Measurements from ENCODE around the gene JAKMIP2.

Gene JAKMIP2

GRCh38 chr5:147687118-147687517 is 95.4 kb downstream of the JAKMIP2 start:
- H3K79me2 ChIP-seq (ENCODE audit: control insufficient read depth, low read length) = no peaks in the 10 kb centered on the region
- H3K9me3 ChIP-seq (ENCODE audit: control insufficient read depth, insufficient read depth, low read length) = no peaks in the 10 kb centered on the region
- H3K4me1 ChIP-seq (ENCODE audit: control insufficient read depth, low read length) = no peaks in the 10 kb centered on the region
- H3K27me3 ChIP-seq (ENCODE audit: control insufficient read depth, low read length) = no peaks in the 10 kb centered on the region
- H3K36me3 ChIP-seq (ENCODE audit: control insufficient read depth, low read length) = no peaks in the 10 kb centered on the region
- no peaks in the 10 kb centered on the region for H3K9me2 ChIP-seq (replicated peaks; ENCODE audit: control insufficient read depth, low read length)
- TF ChIP-seq EZH2phosphoT487 (IDR thresholded peaks at IDR 0.05; ENCODE audit: borderline replicate concordance, low read length) (no peak), CTCF (IDR thresholded peaks at IDR 0.05; ENCODE audit: low read depth, low read length, poor library complexity, severe bottlenecking) (no peak)
- no peak overlapping the region for H3K4me2 ChIP-seq (ENCODE audit: low read length)
- no peaks in the 10 kb centered on the region for H4K20me1 ChIP-seq (ENCODE audit: control insufficient read depth, insufficient read depth, low read depth, low read length)
- no peak overlapping the region for H3K4me3 ChIP-seq (ENCODE audit: low read length)
- no peaks in the 10 kb centered on the region for H3F3A ChIP-seq (ENCODE audit: control insufficient read depth, insufficient read depth)
- H3K27ac ChIP-seq (ENCODE audit: low read depth, low read length) = no peak overlapping the region

GRCh38 chr5:147686421-147686820 is 96.1 kb downstream of the JAKMIP2 start:
- no peak overlapping the region for H3K27ac ChIP-seq (ENCODE audit: low read depth, low read length)
- H3F3A ChIP-seq (ENCODE audit: control insufficient read depth, insufficient read depth) = no peaks in the 10 kb centered on the region
- H3K79me2 ChIP-seq (ENCODE audit: control insufficient read depth, low read length) = no peaks in the 10 kb centered on the region
- H3K4me1 ChIP-seq (ENCODE audit: control insufficient read depth, low read length) = no peaks in the 10 kb centered on the region
- no peaks in the 10 kb centered on the region for H3K36me3 ChIP-seq (ENCODE audit: control insufficient read depth, low read length)
- no peaks in the 10 kb centered on the region for H4K20me1 ChIP-seq (ENCODE audit: control insufficient read depth, insufficient read depth, low read depth, low read length)
- H3K4me3 ChIP-seq (ENCODE audit: low read length) = no peak overlapping the region
- no peaks in the 10 kb centered on the region for H3K9me3 ChIP-seq (ENCODE audit: control insufficient read depth, insufficient read depth, low read length)
- no peak overlapping the region for H3K4me2 ChIP-seq (ENCODE audit: low read length)
- H3K27me3 ChIP-seq (ENCODE audit: control insufficient read depth, low read length) = no peaks in the 10 kb centered on the region
- TF ChIP-seq EZH2phosphoT487 (IDR thresholded peaks at IDR 0.05; ENCODE audit: borderline replicate concordance, low read length) (no peak), CTCF (IDR thresholded peaks at IDR 0.05; ENCODE audit: low read depth, low read length, poor library complexity, severe bottlenecking) (no peak)
- no peaks in the 10 kb centered on the region for H3K9me2 ChIP-seq (replicated peaks; ENCODE audit: control insufficient read depth, low read length)

- Histone ChIP-seq H3K79me2 (ENCODE audit: control insufficient read depth, low read length) (no peaks in the 10 kb centered on the region), H3K4me1 (ENCODE audit: control insufficient read depth, low read length) (no peaks in the 10 kb centered on the region), H3K4me2 (ENCODE audit: low read length) (no peak overlapping the region), H3K36me3 (ENCODE audit: control insufficient read depth, low read length) (no peaks in the 10 kb centered on the region), H3K4me3 (ENCODE audit: low read length) (no peak overlapping the region), H3K9me3 (ENCODE audit: control insufficient read depth, insufficient read depth, low read length) (no peaks in the 10 kb centered on the region), H3K27me3 (ENCODE audit: control insufficient read depth, low read length) (no peaks in the 10 kb centered on the region), H4K20me1 (ENCODE audit: control insufficient read depth, insufficient read depth, low read depth, low read length) (no peaks in the 10 kb centered on the region), H3K9me2 (replicated peaks; ENCODE audit: control insufficient read depth, low read length) (no peaks in the 10 kb centered on the region), H3K27ac (ENCODE audit: low read depth, low read length) (no peak overlapping the region), H3F3A (ENCODE audit: control insufficient read depth, insufficient read depth) (no peaks in the 10 kb centered on the region)
- no peak for TF ChIP-seq EZH2phosphoT487 (IDR thresholded peaks at IDR 0.05; ENCODE audit: borderline replicate concordance, low read length)
- no peak for TF ChIP-seq CTCF (IDR thresholded peaks at IDR 0.05; ENCODE audit: low read depth, low read length, poor library complexity, severe bottlenecking)
Observed at GRCh38 chr5:147685993-147686392, 96.5 kb downstream of the JAKMIP2 start.

GRCh38 chr5:147675168-147675567 is 107.4 kb downstream of the JAKMIP2 start:
- Histone ChIP-seq H3K27me3 (ENCODE audit: control insufficient read depth, low read length) (no peaks in the 10 kb centered on the region), H3K36me3 (ENCODE audit: control insufficient read depth, low read length) (peaks cover 7% of the 10 kb centered on the region), H3K4me1 (ENCODE audit: control insufficient read depth, low read length) (peaks cover 11% of the 10 kb centered on the region), H3F3A (ENCODE audit: control insufficient read depth, insufficient read depth) (no peaks in the 10 kb centered on the region), H4K20me1 (ENCODE audit: control insufficient read depth, insufficient read depth, low read depth, low read length) (no peaks in the 10 kb centered on the region), H3K4me2 (ENCODE audit: low read length) (no peak overlapping the region), H3K4me3 (ENCODE audit: low read length) (no peak overlapping the region), H3K9me3 (ENCODE audit: control insufficient read depth, insufficient read depth, low read length) (no peaks in the 10 kb centered on the region), H3K27ac (ENCODE audit: low read depth, low read length) (no peak overlapping the region), H3K79me2 (ENCODE audit: control insufficient read depth, low read length) (no peaks in the 10 kb centered on the region), H3K9me2 (replicated peaks; ENCODE audit: control insufficient read depth, low read length) (no peaks in the 10 kb centered on the region)
- TF ChIP-seq CTCF (IDR thresholded peaks at IDR 0.05; ENCODE audit: low read depth, low read length, poor library complexity, severe bottlenecking) (no peak), EZH2phosphoT487 (IDR thresholded peaks at IDR 0.05; ENCODE audit: borderline replicate concordance, low read length) (no peak)

Data from DOHH2 (cell line).